ENCODE measurements around the gene MOB3A. TPM values are rescaled to one million over a fixed set of nuclear protein-coding genes. Genes with fewer than 3 reads are reported as not detected.

MOB3A gene
- total and polyA plus RNA-seq, 2 experiments from 2014 or later: 2.9 to 5.9 TPM

DNA sequence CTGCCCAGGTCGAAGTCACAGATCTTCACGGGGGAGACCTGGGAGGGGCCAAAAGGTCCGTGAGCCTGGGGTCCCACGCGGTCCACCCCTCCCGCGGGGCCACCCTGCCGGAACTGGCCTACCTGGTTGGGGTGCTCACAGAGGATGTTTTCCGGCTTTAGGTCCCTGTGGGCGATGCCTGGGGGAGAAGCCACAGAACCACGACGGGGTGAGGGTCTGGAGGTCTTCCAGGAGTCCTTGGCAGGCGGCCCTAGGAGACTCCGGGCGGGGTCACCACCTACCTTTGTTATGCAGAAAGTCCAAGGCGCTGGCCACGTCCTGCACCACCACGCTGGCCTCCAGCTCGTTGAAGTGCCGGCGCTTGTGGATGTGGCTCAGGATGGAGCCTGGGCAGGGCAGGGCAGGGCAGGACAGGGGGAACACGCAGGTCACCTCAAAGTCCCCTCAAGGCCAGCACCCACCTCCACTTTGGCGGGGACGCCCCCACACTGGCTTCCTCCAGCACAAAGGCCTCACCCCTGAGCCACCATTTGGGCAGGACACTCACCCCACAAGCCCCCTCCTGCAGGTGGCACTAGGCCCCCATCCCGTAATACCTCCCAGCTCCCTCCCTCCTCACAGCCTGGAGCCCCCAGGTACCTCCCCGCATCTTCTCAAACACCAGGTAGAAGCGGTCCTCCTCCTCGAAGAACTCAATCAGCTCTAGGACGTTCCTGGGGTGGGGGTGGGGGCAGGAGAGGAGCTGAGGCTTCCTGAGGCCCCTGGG is 53.5 kb downstream of the MOB3A start (continued):
- TF ChIP-seq, protein P1, sequence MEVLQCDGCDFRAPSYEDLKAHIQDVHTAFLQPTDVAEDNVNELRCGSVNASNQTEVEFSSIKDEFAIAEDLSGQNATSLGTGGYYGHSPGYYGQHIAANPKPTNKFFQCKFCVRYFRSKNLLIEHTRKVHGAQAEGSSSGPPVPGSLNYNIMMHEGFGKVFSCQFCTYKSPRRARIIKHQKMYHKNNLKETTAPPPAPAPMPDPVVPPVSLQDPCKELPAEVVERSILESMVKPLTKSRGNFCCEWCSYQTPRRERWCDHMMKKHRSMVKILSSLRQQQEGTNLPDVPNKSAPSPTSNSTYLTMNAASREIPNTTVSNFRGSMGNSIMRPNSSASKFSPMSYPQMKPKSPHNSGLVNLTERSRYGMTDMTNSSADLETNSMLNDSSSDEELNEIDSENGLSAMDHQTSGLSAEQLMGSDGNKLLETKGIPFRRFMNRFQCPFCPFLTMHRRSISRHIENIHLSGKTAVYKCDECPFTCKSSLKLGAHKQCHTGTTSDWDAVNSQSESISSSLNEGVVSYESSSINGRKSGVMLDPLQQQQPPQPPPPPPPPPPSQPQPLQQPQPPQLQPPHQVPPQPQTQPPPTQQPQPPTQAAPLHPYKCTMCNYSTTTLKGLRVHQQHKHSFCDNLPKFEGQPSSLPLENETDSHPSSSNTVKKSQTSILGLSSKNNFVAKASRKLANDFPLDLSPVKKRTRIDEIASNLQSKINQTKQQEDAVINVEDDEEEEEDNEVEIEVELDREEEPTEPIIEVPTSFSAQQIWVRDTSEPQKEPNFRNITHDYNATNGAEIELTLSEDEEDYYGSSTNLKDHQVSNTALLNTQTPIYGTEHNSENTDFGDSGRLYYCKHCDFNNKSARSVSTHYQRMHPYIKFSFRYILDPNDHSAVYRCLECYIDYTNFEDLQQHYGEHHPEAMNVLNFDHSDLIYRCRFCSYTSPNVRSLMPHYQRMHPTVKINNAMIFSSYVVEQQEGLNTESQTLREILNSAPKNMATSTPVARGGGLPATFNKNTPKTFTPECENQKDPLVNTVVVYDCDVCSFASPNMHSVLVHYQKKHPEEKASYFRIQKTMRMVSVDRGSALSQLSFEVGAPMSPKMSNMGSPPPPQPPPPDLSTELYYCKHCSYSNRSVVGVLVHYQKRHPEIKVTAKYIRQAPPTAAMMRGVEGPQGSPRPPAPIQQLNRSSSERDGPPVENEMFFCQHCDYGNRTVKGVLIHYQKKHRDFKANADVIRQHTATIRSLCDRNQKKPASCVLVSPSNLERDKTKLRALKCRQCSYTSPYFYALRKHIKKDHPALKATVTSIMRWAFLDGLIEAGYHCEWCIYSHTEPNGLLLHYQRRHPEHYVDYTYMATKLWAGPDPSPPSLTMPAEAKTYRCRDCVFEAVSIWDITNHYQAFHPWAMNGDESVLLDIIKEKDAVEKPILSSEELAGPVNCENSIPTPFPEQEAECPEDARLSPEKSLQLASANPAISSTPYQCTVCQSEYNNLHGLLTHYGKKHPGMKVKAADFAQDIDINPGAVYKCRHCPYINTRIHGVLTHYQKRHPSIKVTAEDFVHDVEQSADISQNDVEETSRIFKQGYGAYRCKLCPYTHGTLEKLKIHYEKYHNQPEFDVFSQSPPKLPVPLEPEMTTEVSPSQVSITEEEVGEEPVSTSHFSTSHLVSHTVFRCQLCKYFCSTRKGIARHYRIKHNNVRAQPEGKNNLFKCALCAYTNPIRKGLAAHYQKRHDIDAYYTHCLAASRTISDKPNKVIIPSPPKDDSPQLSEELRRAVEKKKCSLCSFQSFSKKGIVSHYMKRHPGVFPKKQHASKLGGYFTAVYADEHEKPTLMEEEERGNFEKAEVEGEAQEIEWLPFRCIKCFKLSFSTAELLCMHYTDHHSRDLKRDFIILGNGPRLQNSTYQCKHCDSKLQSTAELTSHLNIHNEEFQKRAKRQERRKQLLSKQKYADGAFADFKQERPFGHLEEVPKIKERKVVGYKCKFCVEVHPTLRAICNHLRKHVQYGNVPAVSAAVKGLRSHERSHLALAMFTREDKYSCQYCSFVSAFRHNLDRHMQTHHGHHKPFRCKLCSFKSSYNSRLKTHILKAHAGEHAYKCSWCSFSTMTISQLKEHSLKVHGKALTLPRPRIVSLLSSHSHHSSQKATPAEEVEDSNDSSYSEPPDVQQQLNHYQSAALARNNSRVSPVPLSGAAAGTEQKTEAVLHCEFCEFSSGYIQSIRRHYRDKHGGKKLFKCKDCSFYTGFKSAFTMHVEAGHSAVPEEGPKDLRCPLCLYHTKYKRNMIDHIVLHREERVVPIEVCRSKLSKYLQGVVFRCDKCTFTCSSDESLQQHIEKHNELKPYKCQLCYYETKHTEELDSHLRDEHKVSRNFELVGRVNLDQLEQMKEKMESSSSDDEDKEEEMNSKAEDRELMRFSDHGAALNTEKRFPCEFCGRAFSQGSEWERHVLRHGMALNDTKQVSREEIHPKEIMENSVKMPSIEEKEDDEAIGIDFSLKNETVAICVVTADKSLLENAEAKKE (CRISPR knock-in tag; IDR thresholded peaks at IDR 0.05): no peak

DNA sequence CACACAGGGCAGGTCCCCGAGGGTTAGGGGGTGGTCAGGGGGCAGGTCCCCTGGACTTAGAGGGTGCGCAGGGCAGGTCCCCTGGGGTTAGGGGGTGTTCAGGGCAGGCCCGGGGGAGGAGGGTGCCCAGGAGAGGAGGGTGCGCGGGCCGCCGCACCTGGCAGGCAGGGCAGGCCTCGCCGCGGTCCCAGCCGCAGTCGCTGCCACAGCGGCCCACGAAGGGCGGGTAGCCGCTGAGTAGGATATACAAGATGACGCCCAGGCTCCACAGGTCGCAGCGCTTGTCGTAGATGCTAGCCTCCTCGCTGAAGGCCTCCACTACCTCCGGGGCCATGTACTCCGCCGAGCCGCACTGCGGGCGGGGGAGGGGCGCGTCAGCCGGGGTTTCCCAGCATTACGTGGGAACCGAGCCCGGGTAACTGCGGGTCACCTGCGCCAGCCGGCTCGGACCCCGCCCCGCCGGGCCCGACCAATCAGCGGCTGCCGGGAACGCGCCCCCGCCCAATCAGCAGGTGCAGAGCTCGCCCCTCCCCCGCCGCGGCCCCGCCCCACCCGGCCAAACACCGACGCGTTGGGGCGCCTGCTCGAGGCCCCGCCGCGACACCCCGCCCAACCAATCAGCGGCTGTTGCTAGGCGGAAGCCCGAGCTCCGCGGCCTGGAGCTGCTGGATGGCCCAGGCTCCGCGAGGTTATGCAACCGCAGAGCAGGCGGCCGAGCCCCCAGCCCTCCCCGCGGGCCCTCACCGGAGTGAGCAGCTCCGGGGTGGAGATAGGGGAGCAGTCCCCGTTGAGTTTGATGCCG is 54.2 kb downstream of the MOB3A start:
- H3K27me3 Mint-ChIP-seq (ENCODE audit: insufficient read depth, low read depth, poor library complexity): peaks cover 13% of the 10 kb centered on the region
- TF ChIP-seq, protein P2, sequence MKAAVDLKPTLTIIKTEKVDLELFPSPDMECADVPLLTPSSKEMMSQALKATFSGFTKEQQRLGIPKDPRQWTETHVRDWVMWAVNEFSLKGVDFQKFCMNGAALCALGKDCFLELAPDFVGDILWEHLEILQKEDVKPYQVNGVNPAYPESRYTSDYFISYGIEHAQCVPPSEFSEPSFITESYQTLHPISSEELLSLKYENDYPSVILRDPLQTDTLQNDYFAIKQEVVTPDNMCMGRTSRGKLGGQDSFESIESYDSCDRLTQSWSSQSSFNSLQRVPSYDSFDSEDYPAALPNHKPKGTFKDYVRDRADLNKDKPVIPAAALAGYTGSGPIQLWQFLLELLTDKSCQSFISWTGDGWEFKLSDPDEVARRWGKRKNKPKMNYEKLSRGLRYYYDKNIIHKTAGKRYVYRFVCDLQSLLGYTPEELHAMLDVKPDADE (IDR thresholded peaks at IDR 0.05): no peak
- TF ChIP-seq, protein P3, sequence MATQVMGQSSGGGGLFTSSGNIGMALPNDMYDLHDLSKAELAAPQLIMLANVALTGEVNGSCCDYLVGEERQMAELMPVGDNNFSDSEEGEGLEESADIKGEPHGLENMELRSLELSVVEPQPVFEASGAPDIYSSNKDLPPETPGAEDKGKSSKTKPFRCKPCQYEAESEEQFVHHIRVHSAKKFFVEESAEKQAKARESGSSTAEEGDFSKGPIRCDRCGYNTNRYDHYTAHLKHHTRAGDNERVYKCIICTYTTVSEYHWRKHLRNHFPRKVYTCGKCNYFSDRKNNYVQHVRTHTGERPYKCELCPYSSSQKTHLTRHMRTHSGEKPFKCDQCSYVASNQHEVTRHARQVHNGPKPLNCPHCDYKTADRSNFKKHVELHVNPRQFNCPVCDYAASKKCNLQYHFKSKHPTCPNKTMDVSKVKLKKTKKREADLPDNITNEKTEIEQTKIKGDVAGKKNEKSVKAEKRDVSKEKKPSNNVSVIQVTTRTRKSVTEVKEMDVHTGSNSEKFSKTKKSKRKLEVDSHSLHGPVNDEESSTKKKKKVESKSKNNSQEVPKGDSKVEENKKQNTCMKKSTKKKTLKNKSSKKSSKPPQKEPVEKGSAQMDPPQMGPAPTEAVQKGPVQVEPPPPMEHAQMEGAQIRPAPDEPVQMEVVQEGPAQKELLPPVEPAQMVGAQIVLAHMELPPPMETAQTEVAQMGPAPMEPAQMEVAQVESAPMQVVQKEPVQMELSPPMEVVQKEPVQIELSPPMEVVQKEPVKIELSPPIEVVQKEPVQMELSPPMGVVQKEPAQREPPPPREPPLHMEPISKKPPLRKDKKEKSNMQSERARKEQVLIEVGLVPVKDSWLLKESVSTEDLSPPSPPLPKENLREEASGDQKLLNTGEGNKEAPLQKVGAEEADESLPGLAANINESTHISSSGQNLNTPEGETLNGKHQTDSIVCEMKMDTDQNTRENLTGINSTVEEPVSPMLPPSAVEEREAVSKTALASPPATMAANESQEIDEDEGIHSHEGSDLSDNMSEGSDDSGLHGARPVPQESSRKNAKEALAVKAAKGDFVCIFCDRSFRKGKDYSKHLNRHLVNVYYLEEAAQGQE (IDR thresholded peaks at IDR 0.05; ENCODE audit: unreplicated experiment): no peak
- no peak for TF ChIP-seq NANOG (IDR thresholded peaks at IDR 0.05; ENCODE audit: borderline replicate concordance)
- TF ChIP-seq EZH2phosphoT487 (IDR thresholded peaks at IDR 0.05; ENCODE audit: unreplicated experiment): no peak
- TF ChIP-seq POLR2AphosphoS5 (IDR thresholded peaks at IDR 0.05; ENCODE audit: low read depth): peak; percentile 9

More for the DNA sequence above, 54.2 kb downstream of the MOB3A start:
- Histone ChIP-seq H3K27ac (ENCODE audit: low read depth) (peak overlapping the region; percentile 99), H3F3A (replicated peaks; ENCODE audit: low read depth) (peaks cover 29% of the 10 kb centered on the region), H3K4me1 (ENCODE audit: insufficient read depth) (peaks cover 15% of the 10 kb centered on the region), H3K27me3 (ENCODE audit: insufficient read depth) (no peaks in the 10 kb centered on the region), H3K9me2 (ENCODE audit: insufficient read depth) (no peaks in the 10 kb centered on the region), H3K79me2 (replicated peaks; ENCODE audit: insufficient read depth) (peaks cover 3% of the 10 kb centered on the region), H2AFZ (0 out of 2 replicates have a peak overlapping the region, but pooled peaks have one; percentile 63), H4K20me1 (replicated peaks; ENCODE audit: insufficient read depth) (peaks cover 6% of the 10 kb centered on the region), H3K36me3 (ENCODE audit: insufficient read depth) (peaks cover 8% of the 10 kb centered on the region; the same call in 1 of the 2 replicates), H3K4me2 (peak overlapping the region; percentile 80), H3K4me3 (peak overlapping the region; percentile 49; the same call in 1 of the 2 replicates)
- Mint-ChIP-seq H3K4me3 (peak overlapping the region; percentile 34; the same call in 2 of the 3 replicates), H3K36me3 (ENCODE audit: low read depth) (peaks cover 20% of the 10 kb centered on the region; the same call in 2 of the 3 replicates), H3K27ac (peak overlapping the region; percentile 90), H3K9me3 (peaks cover 1% of the 10 kb centered on the region; the same call in 1 of the 3 replicates), H3K4me1 (peaks cover 9% of the 10 kb centered on the region; the same call in 2 of the 3 replicates)
- peak; percentile 86 for ATAC-seq
- peak; percentile 97 for DNase-seq (ENCODE audit: low spot score)
